CD4-positive, alpha-beta T cell treated with Interferon alpha-2 for 1 hour (primary cell): ENCODE results near the gene IQCN.

Experiments
- DNase-seq, 2 donors: peaks; one replicate each; pipeline ENCODE4 v3.0.0-alpha.2; 2020 to 2022

IQCN gene

GRCh38 chr19:18264137-18264854 is 10.0 kb downstream of the IQCN start:
- no peak for DNase-seq

DNA sequence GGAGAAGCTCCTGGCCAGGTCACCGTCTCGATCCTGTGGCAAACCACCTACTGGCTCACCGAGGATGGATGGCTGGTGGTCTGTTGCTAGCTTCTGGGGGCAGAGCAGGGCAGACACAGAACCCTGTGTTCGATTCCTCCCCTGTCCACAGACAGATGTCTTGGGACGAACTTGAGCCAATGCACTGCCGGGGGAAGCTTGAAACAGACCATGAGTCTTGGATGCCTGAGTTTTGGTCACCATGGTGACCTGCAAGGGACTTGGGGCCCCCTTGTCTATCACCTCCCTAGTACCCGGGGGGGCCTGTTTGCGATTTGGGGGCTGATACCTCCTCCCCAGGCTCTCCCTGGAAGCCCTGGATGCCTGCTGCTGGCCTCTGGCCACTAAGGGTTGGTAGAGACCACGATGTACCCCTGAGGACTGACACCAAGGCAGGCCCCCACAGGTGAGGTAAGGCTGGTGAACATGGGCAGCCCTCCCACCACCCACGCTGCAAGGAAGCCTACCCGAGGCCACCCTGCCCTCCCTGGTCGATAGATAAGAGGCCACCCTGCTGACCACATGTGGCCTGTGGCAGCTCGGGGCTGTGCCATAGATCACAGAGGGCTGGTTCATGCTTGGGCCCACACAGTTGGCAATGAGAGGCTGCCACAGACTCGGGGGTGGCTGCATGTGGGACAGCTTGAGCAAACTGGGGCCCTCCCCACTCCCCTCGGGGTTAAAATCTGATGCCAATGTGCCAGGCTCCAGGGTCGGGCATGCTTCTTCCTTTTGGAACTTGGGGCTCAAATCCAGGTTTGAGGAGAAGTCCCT is 10.7 kb downstream of the IQCN start:
- DNase-seq, result no peak

DNA sequence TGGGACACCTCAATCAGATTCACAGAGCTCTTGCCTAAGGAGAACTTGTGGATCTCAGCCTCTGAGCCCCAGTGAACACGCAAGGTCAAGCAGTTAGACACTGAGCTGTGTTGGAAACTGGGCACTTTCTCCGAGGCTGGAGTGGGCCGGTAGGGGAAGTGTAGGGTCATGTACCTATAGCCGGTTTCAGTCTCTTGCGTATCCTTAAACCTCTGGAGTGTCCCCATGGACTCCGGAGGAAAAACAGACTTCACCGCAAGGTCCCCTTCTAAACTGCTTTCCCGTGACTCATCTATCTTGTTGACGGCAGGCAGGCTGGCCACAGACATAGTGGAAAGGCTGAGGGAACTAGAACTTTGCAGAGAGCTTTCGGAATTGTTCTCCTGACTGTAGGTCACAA is 11.3 kb downstream of the IQCN start:
- DNase-seq, result peak in 1 of 2 donors; percentile 17

DNA sequence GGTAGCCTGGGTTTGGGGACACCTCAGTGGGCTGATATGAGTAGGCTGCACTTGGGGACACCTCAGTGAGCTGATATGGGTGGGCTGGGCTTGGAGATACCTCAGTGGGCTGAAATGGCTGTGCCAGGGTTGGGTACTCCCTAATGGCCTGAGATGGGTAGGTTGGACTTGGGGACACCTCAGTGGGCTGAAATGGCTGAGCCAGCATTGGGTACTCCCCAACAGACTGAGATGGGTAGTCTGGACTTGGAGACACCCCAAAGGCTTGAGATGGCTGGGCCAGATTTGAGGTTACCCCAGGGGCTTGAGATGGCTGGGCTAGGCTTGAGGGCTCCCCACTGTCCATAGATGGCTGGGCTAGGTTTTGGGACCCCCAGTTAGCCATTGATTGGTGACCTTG is 12.1 kb downstream of the IQCN start:
- DNase-seq, result peak in 1 of 2 donors; percentile 14

GRCh38 chr19:18261474-18261873 is 12.8 kb downstream of the IQCN start:
- peak in 1 of 2 donors; percentile 24 for DNase-seq

GRCh38 chr19:18259893-18260292 is 14.4 kb downstream of the IQCN start:
- peak in 1 of 2 donors; percentile 27 for DNase-seq

GRCh38 chr19:18257503-18258470 is 16.5 kb downstream of the IQCN start:
- peak in 1 of 2 donors; percentile 21 for DNase-seq

GRCh38 chr19:18254546-18255503 is 19.4 kb downstream of the IQCN start:
- peak; percentile 36 to 57 for DNase-seq

DNA sequence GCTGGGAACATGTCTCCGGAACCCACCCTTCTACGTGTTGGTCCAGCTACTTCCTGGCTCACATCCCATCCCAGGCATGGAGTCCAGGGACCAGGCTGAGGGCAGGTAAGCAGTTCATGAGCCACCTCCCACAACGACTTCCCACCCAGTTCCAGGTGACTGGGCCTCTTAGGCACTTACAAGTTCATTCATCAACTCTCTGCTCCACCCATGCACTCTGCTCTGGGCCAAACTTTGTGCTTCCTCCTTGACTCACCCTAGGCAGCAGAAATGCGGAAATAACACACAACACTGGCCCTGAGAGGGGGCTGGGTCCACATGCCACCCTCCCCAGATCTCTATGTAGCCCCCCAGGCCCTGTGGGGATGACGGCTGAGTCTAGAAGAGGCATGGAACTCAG is 20.5 kb downstream of the IQCN start:
- DNase-seq, result peak; percentile 20 to 44

- DNase-seq, result no peak
Measured at GRCh38 chr19:18253130-18253529, 21.1 kb downstream of the IQCN start.

GRCh38 chr19:18252370-18252717 is 21.9 kb downstream of the IQCN start:
- DNase-seq, result no peak

DNA sequence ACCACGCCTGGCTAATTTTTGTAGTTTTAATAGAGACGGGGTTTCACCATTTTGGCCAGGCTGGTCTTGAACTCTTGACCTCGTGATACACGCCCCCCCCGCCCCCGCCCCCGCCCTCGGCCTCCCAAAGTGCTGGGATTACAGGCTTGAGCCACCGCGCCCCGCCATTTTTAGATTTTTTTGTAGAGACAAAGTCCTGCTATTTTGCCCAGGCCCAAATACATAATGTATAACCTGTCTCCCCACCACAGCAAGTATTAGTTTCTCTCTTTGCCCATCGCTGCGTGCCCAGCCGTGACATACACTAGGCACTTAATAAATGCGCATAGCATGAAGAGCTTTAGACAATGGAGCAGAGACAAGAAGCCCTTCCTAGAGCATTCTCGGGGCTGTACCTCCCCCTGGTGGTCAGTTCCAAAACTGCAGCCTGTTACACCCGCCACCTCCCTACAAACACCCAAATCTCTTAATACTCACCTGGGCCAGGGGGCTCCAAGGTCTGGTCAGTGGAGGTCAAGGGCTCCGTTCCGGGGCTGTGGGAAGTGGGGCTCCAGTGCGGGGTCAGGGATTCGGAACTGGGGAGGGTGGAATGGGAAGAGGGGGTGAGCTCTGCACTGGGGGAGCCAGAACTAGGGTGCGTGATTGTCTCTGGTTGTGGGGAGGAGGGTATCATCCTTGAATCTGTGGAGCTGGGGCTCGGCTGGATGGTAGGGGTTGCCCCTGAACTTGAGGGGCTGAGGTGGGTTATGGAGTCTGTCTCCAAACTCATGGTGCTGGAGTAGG is 22.5 kb downstream of the IQCN start:
- DNase-seq, result peak; percentile 79 to 86

GRCh38 chr19:18249834-18250233 is 24.4 kb downstream of the IQCN start:
- DNase-seq, result no peak

- no peak for DNase-seq
Measured at GRCh38 chr19:18245297-18245696, 29.0 kb downstream of the IQCN start.

GRCh38 chr19:18239303-18239702 is 34.9 kb downstream of the IQCN start:
- DNase-seq, result no peak

DNA sequence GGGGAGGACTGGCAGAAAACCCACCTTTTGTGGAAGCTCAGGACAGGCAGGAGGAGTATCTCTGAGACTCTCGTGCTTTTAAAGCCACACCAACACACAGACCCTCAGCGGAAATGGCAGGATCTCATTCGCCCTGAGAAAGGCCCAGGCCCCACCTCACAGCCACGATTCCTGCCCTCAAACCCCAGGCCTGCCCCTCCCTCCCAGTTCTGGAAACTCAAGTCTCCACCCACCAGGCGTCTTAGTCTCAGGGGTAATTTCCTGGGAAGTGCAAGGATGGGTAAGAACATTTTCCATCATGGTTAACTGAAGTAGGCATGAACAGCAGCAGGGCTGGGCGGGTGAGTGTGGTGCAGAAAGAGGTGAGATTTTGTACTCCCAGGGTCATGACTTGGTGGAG is 40.1 kb downstream of the IQCN start:
- no peak for DNase-seq

GRCh38 chr19:18233224-18233825 is 40.9 kb downstream of the IQCN start:
- peak; percentile 19 to 49 for DNase-seq

- no peak for DNase-seq
Measured at GRCh38 chr19:18232540-18233223, 41.6 kb downstream of the IQCN start.

GRCh38 chr19:18231775-18232174 is 42.5 kb downstream of the IQCN start:
- no peak for DNase-seq
